Sigmoid colon (tissue), 7 donors: ENCODE measurements around the gene SGO2. TPM values are rescaled to one million over a fixed set of nuclear protein-coding genes. Genes with fewer than 3 reads are reported as not detected.
A peak's percentile ranks its signal among the peaks of the same experiment; 100 is the strongest.

Source experiments
- DNase-seq: peaks from one replicate; pipeline ENCODE4 v3.0.0-alpha.2; 2019
- H3K27ac ChIP-seq, 4 donors: fragments of 200-600 bp; sonication (generic); one replicate each; pipeline ENCODE4 v1.5.1; 2016 to 2019; ENCODE audit warnings: mild to moderate bottlenecking in 1 of 4
- H3K27me3 ChIP-seq, 3 donors: fragments of 200-600 bp; sonication (generic); one replicate each; pipeline ENCODE4 v1.5.1; 2019; ENCODE audit warnings: mild to moderate bottlenecking in 1 of 3
- H3K36me3 ChIP-seq, 4 donors: fragments of 200-600 bp; sonication (generic); one replicate each; pipeline ENCODE4 v1.5.1; 2016 to 2019
- H3K4me1 ChIP-seq, 4 donors: fragments of 200-600 bp; sonication (generic); one replicate each; pipeline ENCODE4 v1.5.1; 2017 to 2019
- H3K4me3 ChIP-seq, 4 donors: fragments of 200-600 bp; sonication (generic); one replicate each; pipeline ENCODE4 v1.5.1; 2017 to 2019; ENCODE audit warnings: mild to moderate bottlenecking in 2 of 4, moderate library complexity in 1 of 4
- H3K9me3 ChIP-seq, 4 donors: fragments of 200-600 bp in 3 of 4; sonication (generic) in 3 of 4; one replicate each; pipeline versions ENCODE4 v1.5.1 to v1.6.1; 2013 to 2019
- EP300 ChIP-seq, 4 donors: sonication (generic); formaldehyde crosslinking; IDR thresholded peaks; one replicate each; pipeline ENCODE4 v1.6.1; 2017; ENCODE audit warnings: antibody characterized with exemption in 4 of 4
- POLR2A ChIP-seq, 2 donors: fragments of 450-650 bp; IDR thresholded peaks; one replicate each; pipeline ENCODE4 v1.6.1; 2016; ENCODE audit warnings: antibody characterized with exemption in 2 of 2, mild to moderate bottlenecking in 2 of 2, moderate library complexity in 2 of 2
- POLR2AphosphoS5 ChIP-seq, 4 donors: sonication (generic); formaldehyde crosslinking; IDR thresholded peaks; one replicate each; pipeline ENCODE4 v1.6.1; 2017; ENCODE audit warnings: antibody characterized with exemption in 4 of 4
- WGBS, 2 donors: extraction: QIAGEN DNeasy Blood & Tissue Kit; methylation state at CpG; one replicate each; pipeline ENCODE4 v1.1.7; 2013; 5-methylcytosine and 5-hydroxymethylcytosine counted together
- intact Hi-C: fragments of 100-400 bp; cut with DNase I; formaldehyde crosslinking; loops from one replicate; pipeline ENCODE4 v1.15.1; 2023
- polyA plus RNA-seq, 3 donors: library from polyadenylated mRNA; stranded (reverse); fragments of 200-250 nt; gene quantifications; one replicate each; pipeline ENCODE4 v1.2.3, GENCODE V29; 2013
- total RNA-seq, 4 donors: library from RNA; depleted of rRNA; stranded (reverse); fragments of >200 nt; gene quantifications; one replicate each; pipeline ENCODE4 v1.1.0, GENCODE V29; 2016
- TF ChIP-seq, protein P1 (sequence below), 4 experiments: fragments of 450-650 bp in 3 of 4; fragments of 200-600 bp in 1 of 4; IDR thresholded peaks; one replicate each; pipeline ENCODE4 v1.5.1; 2016 to 2019; ENCODE audit warnings: antibody characterized with exemption in 4 of 4, mild to moderate bottlenecking in 3 of 4, moderate library complexity in 2 of 4
- donor health status: healthy with polysubstance abuse.
- donor health status: Bipolar disorder and iron deficiency.
- donor health status: healthy.

SGO2 gene
- total and polyA plus RNA-seq, 7 donors = 0.60 to 5.0 (median 2.2) TPM

DNA sequence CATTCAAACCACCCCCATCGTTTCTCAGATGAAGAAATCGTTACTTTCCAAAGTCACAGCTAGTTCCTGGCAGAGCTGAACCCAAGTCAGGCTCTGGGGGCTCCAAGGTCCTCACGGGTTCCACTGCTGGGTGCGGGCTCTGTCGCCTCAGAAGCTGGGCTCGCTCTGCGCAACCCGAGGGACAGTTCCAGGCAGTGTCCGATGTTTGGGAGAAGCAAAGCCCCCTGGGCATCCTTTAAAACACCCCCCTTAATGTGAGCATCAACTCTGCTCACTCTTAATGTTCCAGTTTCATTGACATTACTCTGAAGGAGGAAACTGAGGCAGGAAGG is 60.6 kb downstream of the SGO2 start:
- 78 to 93% methylated on average over 9 of the region's 9 CpGs for WGBS, 2 donors
- intact Hi-C loops = loop anchor here (10.0 kb wide), 1 partner anchor 118 kb away; no protein-coding TSS in a partner anchor
- no peak for TF ChIP-seq EP300 (IDR thresholded peaks at IDR 0.05)
- TF ChIP-seq POLR2A (IDR thresholded peaks at IDR 0.05) = no peak
- no peak for TF ChIP-seq POLR2AphosphoS5 (IDR thresholded peaks at IDR 0.05)
- TF ChIP-seq, protein P1, sequence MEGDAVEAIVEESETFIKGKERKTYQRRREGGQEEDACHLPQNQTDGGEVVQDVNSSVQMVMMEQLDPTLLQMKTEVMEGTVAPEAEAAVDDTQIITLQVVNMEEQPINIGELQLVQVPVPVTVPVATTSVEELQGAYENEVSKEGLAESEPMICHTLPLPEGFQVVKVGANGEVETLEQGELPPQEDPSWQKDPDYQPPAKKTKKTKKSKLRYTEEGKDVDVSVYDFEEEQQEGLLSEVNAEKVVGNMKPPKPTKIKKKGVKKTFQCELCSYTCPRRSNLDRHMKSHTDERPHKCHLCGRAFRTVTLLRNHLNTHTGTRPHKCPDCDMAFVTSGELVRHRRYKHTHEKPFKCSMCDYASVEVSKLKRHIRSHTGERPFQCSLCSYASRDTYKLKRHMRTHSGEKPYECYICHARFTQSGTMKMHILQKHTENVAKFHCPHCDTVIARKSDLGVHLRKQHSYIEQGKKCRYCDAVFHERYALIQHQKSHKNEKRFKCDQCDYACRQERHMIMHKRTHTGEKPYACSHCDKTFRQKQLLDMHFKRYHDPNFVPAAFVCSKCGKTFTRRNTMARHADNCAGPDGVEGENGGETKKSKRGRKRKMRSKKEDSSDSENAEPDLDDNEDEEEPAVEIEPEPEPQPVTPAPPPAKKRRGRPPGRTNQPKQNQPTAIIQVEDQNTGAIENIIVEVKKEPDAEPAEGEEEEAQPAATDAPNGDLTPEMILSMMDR (IDR thresholded peaks at IDR 0.05) = no peak
- Histone ChIP-seq H3K27ac (peak overlapping the region; percentile 57 to 83 (median 66)), H3K4me1 (peaks cover 0 to 8% (median 7%) of the 10 kb centered on the region in 4 donors), H3K27me3 (no peaks in the 10 kb centered on the region), H3K4me3 (peak overlapping the region; percentile 40 to 66 (median 48)), H3K36me3 (no peaks in the 10 kb centered on the region), H3K9me3 (no peaks in the 10 kb centered on the region)
- DNase-seq = no peak

DNA sequence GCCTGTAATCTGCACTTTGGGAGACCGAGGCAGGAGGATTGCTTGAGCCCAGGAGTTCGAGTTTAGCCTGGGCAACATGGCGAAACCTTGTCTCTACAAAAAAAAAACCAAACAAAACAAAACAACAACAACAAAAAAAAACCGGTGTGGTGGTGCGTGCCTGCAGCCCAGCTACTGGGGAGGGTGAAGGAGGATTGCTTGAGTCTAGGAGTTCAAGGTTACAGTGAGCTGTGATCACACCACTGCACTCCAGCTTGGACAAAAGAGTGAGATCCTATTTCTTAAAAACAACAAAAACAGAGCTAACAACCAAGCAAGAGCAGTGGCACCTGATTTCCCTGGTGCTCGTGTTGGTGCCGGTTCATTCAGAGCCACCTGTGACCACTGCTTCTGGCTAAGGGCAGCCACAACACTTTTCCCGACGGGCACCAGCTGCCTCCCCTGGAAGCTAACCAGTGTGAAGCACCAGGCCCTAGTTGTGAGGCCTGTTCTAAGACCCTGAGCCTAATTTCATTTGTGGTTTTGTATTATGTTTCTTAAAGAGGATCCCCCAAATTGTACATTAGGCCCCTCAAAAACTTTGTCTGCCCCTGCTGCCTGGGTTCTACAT is 61.1 kb downstream of the SGO2 start:
- Histone ChIP-seq H3K4me3 (peak overlapping the region in 3 of 4 donors; percentile 40 to 66 (median 46)), H3K36me3 (no peaks in the 10 kb centered on the region), H3K27me3 (no peaks in the 10 kb centered on the region), H3K4me1 (peaks cover 0 to 8% (median 7%) of the 10 kb centered on the region in 4 donors), H3K9me3 (no peaks in the 10 kb centered on the region), H3K27ac (peak overlapping the region in 3 of 4 donors; percentile 57 to 83 (median 75))
- TF ChIP-seq, protein P1 (IDR thresholded peaks at IDR 0.05) = no peak
- no peak for TF ChIP-seq POLR2A (IDR thresholded peaks at IDR 0.05)
- TF ChIP-seq POLR2AphosphoS5 (IDR thresholded peaks at IDR 0.05) = no peak
- TF ChIP-seq EP300 (IDR thresholded peaks at IDR 0.05) = no peak
- WGBS, 2 donors = 91 to 94% methylated on average over 9 of the region's 9 CpGs
- intact Hi-C loops = loop anchor here (10.0 kb wide), 1 partner anchor 118 kb away; no protein-coding TSS in a partner anchor
- no peak for DNase-seq

DNA sequence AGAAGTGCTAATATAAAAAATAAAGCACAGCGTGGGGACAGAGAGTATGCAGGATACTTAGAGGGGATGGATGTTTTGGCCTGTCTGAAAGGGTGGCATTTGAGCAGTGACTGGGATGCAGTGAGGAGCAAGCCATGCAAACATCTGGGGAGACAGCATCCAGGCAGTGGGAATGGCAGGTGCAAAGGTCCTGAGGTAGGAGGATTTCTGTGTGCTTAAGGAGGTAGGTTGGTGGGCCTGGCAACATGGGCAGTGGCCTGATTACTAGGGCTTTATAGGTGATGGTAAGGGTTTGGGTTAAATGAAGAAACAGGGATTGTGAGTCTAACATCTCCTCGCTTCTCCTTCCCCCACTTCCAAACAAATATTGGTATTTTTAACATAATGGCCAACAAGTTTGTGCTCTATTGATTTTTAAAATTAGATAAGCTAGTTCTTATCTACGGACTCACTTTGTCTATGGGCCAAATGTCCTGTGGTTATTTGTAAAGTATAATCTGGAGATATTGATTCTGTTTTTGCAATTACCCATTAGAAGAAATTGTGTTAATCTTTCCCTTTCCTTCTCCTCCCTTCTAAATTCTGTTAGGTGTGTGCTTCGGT is 62.2 kb downstream of the SGO2 start:
- no peak for DNase-seq
- Histone ChIP-seq H3K4me3 (peak overlapping the region in 1 of 4 donors; percentile 6), H3K36me3 (no peaks in the 10 kb centered on the region), H3K4me1 (peaks cover 0 to 8% (median 7%) of the 10 kb centered on the region in 4 donors), H3K27ac (no peak overlapping the region), H3K27me3 (no peaks in the 10 kb centered on the region), H3K9me3 (no peaks in the 10 kb centered on the region)
- intact Hi-C loops = loop anchor here (10.0 kb wide), 1 partner anchor 117 kb away; no protein-coding TSS in a partner anchor
- WGBS, 2 donors = 92 to 95% methylated on average over 4 of the region's 4 CpGs
- no peak for TF ChIP-seq POLR2AphosphoS5 (IDR thresholded peaks at IDR 0.05)
- TF ChIP-seq EP300 (IDR thresholded peaks at IDR 0.05) = no peak
- no peak for TF ChIP-seq POLR2A (IDR thresholded peaks at IDR 0.05)
- TF ChIP-seq, protein P1 (IDR thresholded peaks at IDR 0.05) = no peak

DNA sequence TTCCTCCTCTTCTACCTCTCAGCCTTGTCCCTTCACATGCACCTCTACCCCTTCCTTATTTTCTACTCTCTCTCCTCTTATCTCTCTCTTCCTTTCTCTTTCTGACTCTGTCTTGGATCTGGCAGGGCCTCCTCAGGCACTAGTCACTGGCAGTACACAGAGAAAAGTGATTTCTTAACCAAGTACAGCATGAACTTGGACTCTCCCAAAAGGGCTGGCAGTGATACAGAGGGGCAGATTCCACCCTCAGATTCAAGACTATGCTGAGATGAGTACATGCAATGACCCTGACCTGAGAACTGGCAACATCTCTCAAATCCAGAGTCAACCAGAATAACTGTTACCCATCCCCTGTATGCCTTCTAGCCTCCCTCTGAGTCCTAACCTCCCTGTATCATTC is 64.1 kb downstream of the SGO2 start:
- intact Hi-C loops = no loop called here
- TF ChIP-seq POLR2AphosphoS5 (IDR thresholded peaks at IDR 0.05) (peak in 3 of 4 donors; percentile 13 to 29 (median 20)), POLR2A (IDR thresholded peaks at IDR 0.05) (no peak)
- Histone ChIP-seq H3K9me3 (no peaks in the 10 kb centered on the region), H3K27ac (peak overlapping the region in 1 of 4 donors; percentile 40), H3K36me3 (no peaks in the 10 kb centered on the region), H3K4me3 (no peak overlapping the region), H3K4me1 (peaks cover 0 to 7% (median 7%) of the 10 kb centered on the region in 4 donors), H3K27me3 (no peaks in the 10 kb centered on the region)
- DNase-seq = peak; percentile 88

DNA sequence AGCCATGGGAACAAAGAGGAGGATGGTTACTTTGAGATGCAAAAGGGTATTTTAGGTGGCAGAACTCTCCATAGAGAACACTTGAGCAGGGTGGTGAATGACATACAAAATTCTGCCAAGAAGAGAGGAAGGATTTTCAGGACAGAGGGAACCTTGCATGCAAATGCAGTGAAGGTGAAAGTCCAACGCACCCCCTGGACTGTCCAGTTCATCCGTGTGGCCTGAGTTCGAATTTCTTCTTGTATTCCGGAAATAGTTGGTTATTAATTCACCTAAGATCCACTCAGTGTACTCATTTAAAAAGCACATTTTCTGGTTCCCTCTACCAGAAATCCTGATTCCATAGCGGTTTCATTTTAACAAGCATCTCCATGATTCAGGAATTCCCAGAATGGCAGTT is 65.3 kb downstream of the SGO2 start:
- Histone ChIP-seq H3K9me3 (no peaks in the 10 kb centered on the region), H3K4me1 (no peaks in the 10 kb centered on the region), H3K36me3 (no peaks in the 10 kb centered on the region), H3K4me3 (no peak overlapping the region), H3K27ac (no peak overlapping the region), H3K27me3 (no peaks in the 10 kb centered on the region)
- intact Hi-C loops = no loop called here
- WGBS, 2 donors = 82 to 88% methylated on average over 5 of the region's 5 CpGs
- TF ChIP-seq POLR2A (IDR thresholded peaks at IDR 0.05) = no peak
- TF ChIP-seq, protein P1 (IDR thresholded peaks at IDR 0.05) = no peak
- TF ChIP-seq POLR2AphosphoS5 (IDR thresholded peaks at IDR 0.05) = no peak
- TF ChIP-seq EP300 (IDR thresholded peaks at IDR 0.05) = no peak
- no peak for DNase-seq
